ENCODE results near the gene SMTN.

The SMTN gene

GRCh38 chr22:31136711-31137110, 55.6 kb downstream of the SMTN start:
- DNase-seq (ENCODE audit: low read depth in 1 of 2, low spot score in 1 of 2), result no peak
- no peak overlapping the region for H3K4me3 ChIP-seq (replicated peaks; ENCODE audit: insufficient read depth, low read length)
- TF ChIP-seq POLR2AphosphoS5 (IDR thresholded peaks at IDR 0.05; ENCODE audit: low read depth) (no peak), REST (IDR thresholded peaks at IDR 0.05; ENCODE audit: insufficient replicate concordance, low read depth) (no peak), CTCF (IDR thresholded peaks at IDR 0.05; ENCODE audit: insufficient read depth, low read length) (no peak), GABPA (IDR thresholded peaks at IDR 0.05; ENCODE audit: low read depth) (no peak), SPI1 (IDR thresholded peaks at IDR 0.05; ENCODE audit: borderline replicate concordance, low read depth) (no peak)
- H3K27me3 ChIP-seq (ENCODE audit: insufficient read depth, poor library complexity, severe bottlenecking), result no peaks in the 10 kb centered on the region
- H3K27ac ChIP-seq (replicated peaks), result no peak overlapping the region

- H3K27me3 ChIP-seq (ENCODE audit: insufficient read depth, poor library complexity, severe bottlenecking), result no peaks in the 10 kb centered on the region
- DNase-seq (ENCODE audit: low read depth in 1 of 2, low spot score in 1 of 2), result no peak
- TF ChIP-seq SPI1 (IDR thresholded peaks at IDR 0.05; ENCODE audit: borderline replicate concordance, low read depth) (no peak), REST (IDR thresholded peaks at IDR 0.05; ENCODE audit: insufficient replicate concordance, low read depth) (no peak), POLR2AphosphoS5 (IDR thresholded peaks at IDR 0.05; ENCODE audit: low read depth) (no peak)
- H3K27ac ChIP-seq (replicated peaks), result no peak overlapping the region
- H3K4me3 ChIP-seq (replicated peaks; ENCODE audit: insufficient read depth, low read length), result no peak overlapping the region
Observed at GRCh38 chr22:31137721-31138120, 56.6 kb downstream of the SMTN start.

GRCh38 chr22:31138126-31138525, 57.0 kb downstream of the SMTN start:
- no peak for DNase-seq (ENCODE audit: low read depth in 1 of 2, low spot score in 1 of 2)
- Histone ChIP-seq H3K4me3 (replicated peaks; ENCODE audit: insufficient read depth, low read length) (no peak overlapping the region), H3K27ac (replicated peaks) (no peak overlapping the region), H3K27me3 (ENCODE audit: insufficient read depth, poor library complexity, severe bottlenecking) (no peaks in the 10 kb centered on the region)
- TF ChIP-seq GABPA (IDR thresholded peaks at IDR 0.05; ENCODE audit: low read depth) (no peak), SPI1 (IDR thresholded peaks at IDR 0.05; ENCODE audit: borderline replicate concordance, low read depth) (no peak), REST (IDR thresholded peaks at IDR 0.05; ENCODE audit: insufficient replicate concordance, low read depth) (no peak), CTCF (IDR thresholded peaks at IDR 0.05; ENCODE audit: insufficient read depth, low read length) (no peak), POLR2AphosphoS5 (IDR thresholded peaks at IDR 0.05; ENCODE audit: low read depth) (no peak)

GRCh38 chr22:31139066-31139465, 57.9 kb downstream of the SMTN start:
- Histone ChIP-seq H3K27ac (replicated peaks) (no peak overlapping the region), H3K4me3 (replicated peaks; ENCODE audit: insufficient read depth, low read length) (no peak overlapping the region), H3K27me3 (ENCODE audit: insufficient read depth, poor library complexity, severe bottlenecking) (no peaks in the 10 kb centered on the region)
- TF ChIP-seq POLR2AphosphoS5 (IDR thresholded peaks at IDR 0.05; ENCODE audit: low read depth) (no peak), CTCF (IDR thresholded peaks at IDR 0.05; ENCODE audit: insufficient read depth, low read length) (no peak), REST (IDR thresholded peaks at IDR 0.05; ENCODE audit: insufficient replicate concordance, low read depth) (no peak), SPI1 (IDR thresholded peaks at IDR 0.05; ENCODE audit: borderline replicate concordance, low read depth) (no peak), GABPA (IDR thresholded peaks at IDR 0.05; ENCODE audit: low read depth) (no peak)
- no peak for DNase-seq (ENCODE audit: low read depth in 1 of 2, low spot score in 1 of 2)

Data from HL-60 (cell line).